Neuronal stem cell (in vitro differentiated cells): Measurements from ENCODE around the gene DPM1.
"Not testable (repeated sequence)": the region's sequence is repeated elsewhere in the genome, so short reads cannot be mapped to it uniquely, and the experiment has no call there.

ENCODE experiments used
- DNase-seq: peaks from one replicate; pipeline ENCODE4 v3.0.0-alpha.2; 2013; ENCODE audit warnings: low spot score
- H2AFZ ChIP-seq: one replicate; pipeline ENCODE4 v1.6.1; 2013; ENCODE audit warnings: mild to moderate bottlenecking, low read length, inconsistent platforms
- H2AK5ac ChIP-seq: 2 replicates; pipeline ENCODE4 v1.6.1; 2013; ENCODE audit warnings: low read depth, mild to moderate bottlenecking, inconsistent platforms, low read length, moderate library complexity, mixed read lengths
- H2BK120ac ChIP-seq: 2 replicates; pipeline ENCODE4 v1.6.1; 2013; ENCODE audit warnings: low read depth, mild to moderate bottlenecking, inconsistent platforms, low read length, moderate library complexity, mixed read lengths
- H2BK12ac ChIP-seq: one replicate; pipeline ENCODE4 v1.6.1; 2013; ENCODE audit warnings: low read length, inconsistent platforms
- H2BK15ac ChIP-seq: 2 replicates; pipeline ENCODE4 v1.6.1; 2013; ENCODE audit warnings: mild to moderate bottlenecking, low read length, inconsistent platforms, mixed read lengths
- H2BK5ac ChIP-seq: one replicate; pipeline ENCODE4 v1.6.1; 2013; ENCODE audit warnings: inconsistent platforms, mild to moderate bottlenecking, low read length, moderate library complexity
- H3K14ac ChIP-seq: one replicate; pipeline ENCODE4 v1.6.1; 2013; ENCODE audit warnings: low read length, inconsistent platforms
- H3K18ac ChIP-seq: 2 replicates; pipeline ENCODE4 v1.6.1; 2013; ENCODE audit warnings: low read length, inconsistent platforms
- H3K23ac ChIP-seq: 2 replicates; pipeline ENCODE4 v1.6.1; 2013; ENCODE audit warnings: low read depth, mild to moderate bottlenecking, mixed read lengths, low read length, inconsistent platforms; ENCODE audit not compliant: poor library complexity
- H3K27ac ChIP-seq: replicated peaks from 3 replicates; pipeline ENCODE4 v1.5.1; 2013; ENCODE audit warnings: low read length, inconsistent platforms
- H3K27me3 ChIP-seq, 3 experiments: 2 replicates each; pipeline ENCODE4 v1.6.1; 2013; ENCODE audit warnings: low read length in 3 of 3, mild to moderate bottlenecking in 2 of 3, inconsistent platforms in 1 of 3, low read depth in 1 of 3, mixed read lengths in 1 of 3, moderate library complexity in 1 of 3; ENCODE audit not compliant: control insufficient read depth in 3 of 3, insufficient read depth in 3 of 3
- H3K36me3 ChIP-seq, 2 donors: replicated peaks in 1 of 2; 2 replicates each; pipeline ENCODE4 v1.6.1; 2013; ENCODE audit warnings: low read length in 2 of 2; ENCODE audit not compliant: control insufficient read depth in 2 of 2, insufficient read depth in 2 of 2
- H3K4ac ChIP-seq: 2 replicates; pipeline ENCODE4 v1.6.1; 2013; ENCODE audit warnings: inconsistent platforms, mild to moderate bottlenecking, low read length, moderate library complexity
- H3K4me1 ChIP-seq, 2 donors: 1 replicate in 1 of 2; 2 replicates in 1 of 2; pipeline ENCODE4 v1.6.1; 2013; ENCODE audit warnings: low read length in 2 of 2, low read depth in 1 of 2; ENCODE audit not compliant: control insufficient read depth in 2 of 2, insufficient read depth in 1 of 2
- H3K4me2 ChIP-seq: one replicate; pipeline ENCODE4 v1.6.1; 2013; ENCODE audit warnings: mild to moderate bottlenecking, low read length, inconsistent platforms; ENCODE audit not compliant: insufficient read depth, poor library complexity, severe bottlenecking
- H3K4me3 ChIP-seq, 2 donors: 2 replicates each; pipeline ENCODE4 v1.5.1; 2013; ENCODE audit warnings: low read length in 2 of 2, mild to moderate bottlenecking in 2 of 2, inconsistent platforms in 1 of 2, moderate library complexity in 1 of 2
- H3K79me1 ChIP-seq: one replicate; pipeline ENCODE4 v1.6.1; 2013; ENCODE audit warnings: low read depth, mild to moderate bottlenecking, inconsistent platforms, low read length, moderate library complexity
- H3K9ac ChIP-seq: one replicate; pipeline ENCODE4 v1.6.1; 2013; ENCODE audit warnings: mild to moderate bottlenecking, low read depth, low read length, inconsistent platforms; ENCODE audit not compliant: poor library complexity
- H3K9me3 ChIP-seq, 2 donors: replicated peaks in 1 of 2; 2 replicates each; pipeline versions ENCODE3 to v1.6.1; 2013; ENCODE audit warnings: low read length in 2 of 2, mild to moderate bottlenecking in 2 of 2, inconsistent platforms in 1 of 2, low read depth in 1 of 2, mixed read lengths in 1 of 2, moderate library complexity in 1 of 2; ENCODE audit not compliant: control insufficient read depth in 2 of 2, insufficient read depth in 1 of 2
- H4K8ac ChIP-seq: one replicate; pipeline ENCODE4 v1.6.1; 2013; ENCODE audit warnings: low read depth, mild to moderate bottlenecking, inconsistent platforms, low read length, moderate library complexity
- H4K91ac ChIP-seq: one replicate; pipeline ENCODE4 v1.6.1; 2013; ENCODE audit warnings: low read length, low read depth, mild to moderate bottlenecking, inconsistent platforms; ENCODE audit not compliant: poor library complexity
- WGBS, 2 donors: extraction: QIAGEN DNeasy Blood & Tissue Kit; methylation state at CpG; one replicate each; pipeline ENCODE4 v1.1.7; 2013; ENCODE audit warnings: missing lambda C conversion rate in 2 of 2, mixed read lengths in 1 of 2; ENCODE audit not compliant: insufficient read length in 2 of 2, insufficient replicate concordance in 1 of 2; ENCODE audit errors: extremely low coverage in 2 of 2; 5-methylcytosine and 5-hydroxymethylcytosine counted together

DPM1 gene

GRCh38 chr20:50978533-50978932, 20.2 kb upstream of the DPM1 start:
- not testable (repeated sequence) for H2AFZ ChIP-seq, H3K4ac ChIP-seq, H3K14ac ChIP-seq, H3K36me3 ChIP-seq, H3K23ac ChIP-seq, H2AK5ac ChIP-seq, H3K79me1 ChIP-seq, H3K27ac ChIP-seq, H2BK120ac ChIP-seq, H3K9ac ChIP-seq, H2BK15ac ChIP-seq, H4K8ac ChIP-seq, H3K27me3 ChIP-seq, DNase-seq, H4K91ac ChIP-seq, H2BK12ac ChIP-seq, H2BK5ac ChIP-seq, H3K9me3 ChIP-seq, H3K4me3 ChIP-seq, H3K4me2 ChIP-seq
- no CpG with 5 or more reads among the region's 4 CpGs for WGBS, 2 donors
- peaks cover 3 to 13% of the 10 kb centered on the region in 2 donors for H3K4me1 ChIP-seq
- H3K18ac ChIP-seq = peak overlapping the region; percentile 32

- WGBS, 2 donors = no CpG with 5 or more reads among the region's 20 CpGs
- Histone ChIP-seq H3K18ac (no peak overlapping the region), H3K79me1 (no peaks in the 10 kb centered on the region)
Observed at GRCh38 chr20:50977066-50978021, 19.0 kb upstream of the DPM1 start.

GRCh38 chr20:50975701-50976330, 17.5 kb upstream of the DPM1 start:
- no peak overlapping the region for H3K9ac ChIP-seq
- H4K91ac ChIP-seq = no peak overlapping the region
- H3K4me3 ChIP-seq = no peak overlapping the region
- no peaks in the 10 kb centered on the region for H3K36me3 ChIP-seq
- H3K9me3 ChIP-seq = peaks cover 0 to 2% of the 10 kb centered on the region in 2 donors
- no peak overlapping the region for H3K4ac ChIP-seq
- H3K14ac ChIP-seq = no peak overlapping the region
- H3K4me1 ChIP-seq = peaks cover 3 to 13% of the 10 kb centered on the region in 2 donors
- no peak overlapping the region for H2BK5ac ChIP-seq
- H3K18ac ChIP-seq = peak overlapping the region; percentile 62
- H2BK120ac ChIP-seq = no peak overlapping the region
- H3K4me2 ChIP-seq = no peak overlapping the region
- no peak overlapping the region for H4K8ac ChIP-seq
- H2BK15ac ChIP-seq = peak overlapping the region; percentile 74
- no peak for DNase-seq
- H3K23ac ChIP-seq = peak overlapping the region; percentile 50
- H3K27ac ChIP-seq = no peak overlapping the region
- peak overlapping the region; percentile 47 for H2AK5ac ChIP-seq
- H3K79me1 ChIP-seq = no peaks in the 10 kb centered on the region
- no peak overlapping the region for H2BK12ac ChIP-seq
- no CpG with 5 or more reads among the region's 10 CpGs for WGBS, 2 donors
- H2AFZ ChIP-seq = no peak overlapping the region
- H3K27me3 ChIP-seq = no peaks in the 10 kb centered on the region

More at GRCh38 chr20:50977066-50978021, 19.0 kb upstream of the DPM1 start:
- Histone ChIP-seq H3K36me3 (no peaks in the 10 kb centered on the region), H2AFZ (peak overlapping the region; percentile 74), H2AK5ac (no peak overlapping the region), H3K4ac (no peak overlapping the region), H2BK15ac (no peak overlapping the region), H3K14ac (no peak overlapping the region), H3K27ac (peak overlapping the region; percentile 10), H2BK120ac (no peak overlapping the region), H2BK12ac (no peak overlapping the region), H3K9ac (no peak overlapping the region), H4K8ac (no peak overlapping the region), H3K4me3 (no peak overlapping the region), H3K9me3 (peaks cover 0 to 2% of the 10 kb centered on the region in 2 donors), H3K27me3 (no peaks in the 10 kb centered on the region), H2BK5ac (no peak overlapping the region), H3K23ac (no peak overlapping the region), H4K91ac (no peak overlapping the region), H3K4me1 (peaks cover 3 to 13% of the 10 kb centered on the region in 2 donors), H3K4me2 (no peak overlapping the region)
- no peak for DNase-seq

GRCh38 chr20:50969912-50970311, 11.6 kb upstream of the DPM1 start:
- Histone ChIP-seq H4K8ac (no peak overlapping the region), H2BK12ac (no peak overlapping the region), H2AK5ac (no peak overlapping the region), H3K9me3 (no peaks in the 10 kb centered on the region), H3K23ac (no peak overlapping the region), H4K91ac (no peak overlapping the region), H2BK120ac (no peak overlapping the region), H2BK5ac (no peak overlapping the region), H3K4ac (no peak overlapping the region), H3K4me2 (no peak overlapping the region), H3K14ac (no peak overlapping the region), H3K27ac (no peak overlapping the region), H2AFZ (no peak overlapping the region), H3K4me1 (peaks cover 15 to 23% of the 10 kb centered on the region in 2 donors), H3K36me3 (no peaks in the 10 kb centered on the region), H3K9ac (no peak overlapping the region), H3K18ac (peak overlapping the region; percentile 60), H3K4me3 (no peak overlapping the region), H3K27me3 (no peaks in the 10 kb centered on the region), H3K79me1 (no peaks in the 10 kb centered on the region), H2BK15ac (peak overlapping the region; percentile 8)
- no CpG with 5 or more reads among the region's 8 CpGs for WGBS, 2 donors
- no peak for DNase-seq
